ENCODE results near the gene LONRF3.

Gene LONRF3

GRCh38 chrX:118945921-118946320, 28.5 kb upstream of the LONRF3 start:
- no peaks in the 10 kb centered on the region for H3K4me1 ChIP-seq
- no peak for DNase-seq
- intact Hi-C loops (cut with DNase I; ENCODE audit: low total_unique reads): no loop called here
- no peak overlapping the region for H3K4me3 ChIP-seq
- H3K27me3 ChIP-seq: no peaks in the 10 kb centered on the region
- H3K9me3 ChIP-seq: no peaks in the 10 kb centered on the region
- H3K27ac ChIP-seq: no peak overlapping the region
- no peaks in the 10 kb centered on the region for H3K36me3 ChIP-seq
- TF ChIP-seq, protein P1, sequence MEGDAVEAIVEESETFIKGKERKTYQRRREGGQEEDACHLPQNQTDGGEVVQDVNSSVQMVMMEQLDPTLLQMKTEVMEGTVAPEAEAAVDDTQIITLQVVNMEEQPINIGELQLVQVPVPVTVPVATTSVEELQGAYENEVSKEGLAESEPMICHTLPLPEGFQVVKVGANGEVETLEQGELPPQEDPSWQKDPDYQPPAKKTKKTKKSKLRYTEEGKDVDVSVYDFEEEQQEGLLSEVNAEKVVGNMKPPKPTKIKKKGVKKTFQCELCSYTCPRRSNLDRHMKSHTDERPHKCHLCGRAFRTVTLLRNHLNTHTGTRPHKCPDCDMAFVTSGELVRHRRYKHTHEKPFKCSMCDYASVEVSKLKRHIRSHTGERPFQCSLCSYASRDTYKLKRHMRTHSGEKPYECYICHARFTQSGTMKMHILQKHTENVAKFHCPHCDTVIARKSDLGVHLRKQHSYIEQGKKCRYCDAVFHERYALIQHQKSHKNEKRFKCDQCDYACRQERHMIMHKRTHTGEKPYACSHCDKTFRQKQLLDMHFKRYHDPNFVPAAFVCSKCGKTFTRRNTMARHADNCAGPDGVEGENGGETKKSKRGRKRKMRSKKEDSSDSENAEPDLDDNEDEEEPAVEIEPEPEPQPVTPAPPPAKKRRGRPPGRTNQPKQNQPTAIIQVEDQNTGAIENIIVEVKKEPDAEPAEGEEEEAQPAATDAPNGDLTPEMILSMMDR (IDR thresholded peaks at IDR 0.05): no peak

DNA sequence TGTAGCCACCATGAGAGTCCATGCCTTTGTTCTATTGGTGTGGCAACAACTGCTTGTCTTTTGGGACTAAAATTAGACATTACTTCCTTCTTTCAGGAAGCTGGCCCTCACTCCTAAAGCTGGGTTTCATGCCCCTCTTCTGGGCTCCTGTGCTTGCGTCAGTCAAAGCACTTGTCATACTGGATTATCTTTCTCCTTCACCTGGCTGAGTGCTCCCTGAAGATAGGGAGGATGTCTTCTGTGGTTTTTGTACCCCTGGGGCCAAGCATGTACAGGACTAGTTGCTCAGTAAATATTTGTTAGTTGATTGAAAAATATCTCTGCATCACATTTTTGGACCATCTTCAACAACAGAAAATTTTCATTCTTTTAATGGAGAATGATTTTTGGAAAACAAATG, 26.1 kb upstream of the LONRF3 start:
- no peaks in the 10 kb centered on the region for H3K9me3 ChIP-seq
- TF ChIP-seq, protein P1 (IDR thresholded peaks at IDR 0.05): no peak
- no peaks in the 10 kb centered on the region for H3K4me1 ChIP-seq
- H3K36me3 ChIP-seq: no peaks in the 10 kb centered on the region
- intact Hi-C loops (cut with DNase I; ENCODE audit: low total_unique reads): no loop called here
- H3K4me3 ChIP-seq: no peak overlapping the region
- no peak overlapping the region for H3K27ac ChIP-seq
- no peak for DNase-seq
- H3K27me3 ChIP-seq: no peaks in the 10 kb centered on the region

- Histone ChIP-seq H3K27me3 (no peaks in the 10 kb centered on the region), H3K4me3 (no peak overlapping the region), H3K27ac (no peak overlapping the region), H3K4me1 (no peaks in the 10 kb centered on the region), H3K9me3 (no peaks in the 10 kb centered on the region), H3K36me3 (no peaks in the 10 kb centered on the region)
- TF ChIP-seq, protein P1 (IDR thresholded peaks at IDR 0.05): no peak
- intact Hi-C loops (cut with DNase I; ENCODE audit: low total_unique reads): no loop called here
- no peak for DNase-seq
These were observed 12.4 kb upstream of the LONRF3 start for GRCh38 chrX:118961866-118962560.

- no peak for DNase-seq
- H3K9me3 ChIP-seq: no peaks in the 10 kb centered on the region
- TF ChIP-seq, protein P1 (IDR thresholded peaks at IDR 0.05): no peak
- H3K27ac ChIP-seq: no peak overlapping the region
- intact Hi-C loops (cut with DNase I; ENCODE audit: low total_unique reads): no loop called here
- H3K27me3 ChIP-seq: no peaks in the 10 kb centered on the region
- no peak overlapping the region for H3K4me3 ChIP-seq
- no peaks in the 10 kb centered on the region for H3K36me3 ChIP-seq
- no peaks in the 10 kb centered on the region for H3K4me1 ChIP-seq
These were observed 11.3 kb upstream of the LONRF3 start for GRCh38 chrX:118963159-118963558.

DNA sequence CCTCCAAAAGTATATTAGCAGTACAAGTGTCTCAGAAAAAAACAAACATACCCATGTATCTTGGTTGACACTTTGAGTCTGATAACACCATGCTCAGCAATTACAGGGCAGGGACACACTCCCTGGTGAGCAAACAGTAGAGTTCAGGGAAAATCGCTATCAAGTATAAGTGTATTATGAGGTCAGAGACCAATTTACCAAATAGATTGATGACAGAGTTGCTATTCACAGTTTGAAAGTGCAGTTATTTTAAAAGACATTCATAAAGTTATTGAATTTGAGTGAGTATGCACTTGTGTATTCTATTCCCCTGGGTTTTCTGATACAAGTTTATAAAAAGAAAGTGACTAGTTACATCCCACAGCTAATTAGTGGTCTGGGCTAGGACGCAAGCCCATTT, 10.2 kb upstream of the LONRF3 start:
- no peak overlapping the region for H3K27ac ChIP-seq
- no peak overlapping the region for H3K4me3 ChIP-seq
- intact Hi-C loops (cut with DNase I; ENCODE audit: low total_unique reads): no loop called here
- TF ChIP-seq, protein P1 (IDR thresholded peaks at IDR 0.05): no peak
- H3K4me1 ChIP-seq: no peaks in the 10 kb centered on the region
- H3K36me3 ChIP-seq: no peaks in the 10 kb centered on the region
- DNase-seq: no peak
- H3K9me3 ChIP-seq: no peaks in the 10 kb centered on the region
- H3K27me3 ChIP-seq: no peaks in the 10 kb centered on the region

DNA sequence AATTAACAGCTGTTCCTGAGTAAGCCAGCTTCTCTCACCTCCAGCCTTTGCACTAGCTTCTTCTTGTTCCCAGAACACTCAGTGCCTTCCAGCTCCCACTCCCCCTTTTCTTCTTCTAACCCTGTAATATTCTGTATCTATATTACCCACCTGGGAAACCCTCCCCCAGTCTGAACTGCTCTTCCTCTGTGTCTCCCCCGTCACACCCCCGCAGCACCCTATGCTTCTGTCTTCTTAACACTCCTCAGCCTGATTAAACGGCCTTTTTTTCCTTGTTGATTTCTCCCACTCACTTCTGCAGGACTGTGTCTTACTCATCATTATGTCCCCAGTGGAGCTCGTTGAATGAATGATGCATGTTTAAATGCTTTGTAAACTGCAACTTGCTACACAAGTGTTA, 9.0 kb upstream of the LONRF3 start:
- Histone ChIP-seq H3K4me1 (no peaks in the 10 kb centered on the region), H3K27me3 (no peaks in the 10 kb centered on the region), H3K9me3 (no peaks in the 10 kb centered on the region), H3K27ac (no peak overlapping the region), H3K4me3 (no peak overlapping the region), H3K36me3 (no peaks in the 10 kb centered on the region)
- no peak for DNase-seq
- intact Hi-C loops (cut with DNase I; ENCODE audit: low total_unique reads): no loop called here
- TF ChIP-seq, protein P1 (IDR thresholded peaks at IDR 0.05): no peak
